Thyroid gland (tissue), 4 donors: ENCODE measurements around the gene TRIM6. TPM values are rescaled to one million over a fixed set of nuclear protein-coding genes. Genes with fewer than 3 reads are reported as not detected.
"Not testable (repeated sequence)": the region's sequence is repeated elsewhere in the genome, so short reads cannot be mapped to it uniquely, and the experiment has no call there.

ENCODE experiments used
- DNase-seq, 2 donors: peaks; one replicate each; pipeline ENCODE4 v3.0.0-alpha.2; 2019
- H3K27ac ChIP-seq, 3 donors: fragments of 200-600 bp; sonication (generic); 1 replicate in 2 of 3; 2 replicates in 1 of 3; pipeline ENCODE4 v1.5.1; 2016 to 2019; ENCODE audit warnings: mild to moderate bottlenecking in 1 of 3, moderate library complexity in 1 of 3
- H3K27me3 ChIP-seq: fragments of 200-600 bp; sonication (generic); one replicate; pipeline ENCODE4 v1.5.1; 2019
- H3K36me3 ChIP-seq, 2 donors: fragments of 200-600 bp; sonication (generic); one replicate each; pipeline ENCODE4 v1.5.1; 2016 to 2019
- H3K4me1 ChIP-seq, 2 donors: fragments of 200-600 bp; sonication (generic); one replicate each; pipeline ENCODE4 v1.5.1; 2017 to 2019
- H3K4me3 ChIP-seq, 3 donors: fragments of 200-600 bp; sonication (generic); replicated peaks in 1 of 3; 1 replicate in 2 of 3; 2 replicates in 1 of 3; pipeline ENCODE4 v1.5.1; 2016; ENCODE audit warnings: mild to moderate bottlenecking in 1 of 3
- H3K9me3 ChIP-seq: fragments of 200-600 bp; sonication (generic); one replicate; pipeline ENCODE4 v1.5.1; 2017
- CTCF ChIP-seq, 6 experiments: fragments of 200-600 bp in 3 of 6; fragments of 450-650 bp in 3 of 6; sonication (generic) in 3 of 6; IDR thresholded peaks; one replicate each; pipeline ENCODE4 v1.5.1; 2016 to 2019; ENCODE audit warnings: antibody characterized with exemption in 6 of 6, mild to moderate bottlenecking in 2 of 6, inconsistent platforms in 1 of 6, moderate library complexity in 1 of 6
- POLR2A ChIP-seq, 2 donors: fragments of 450-650 bp; IDR thresholded peaks; one replicate each; pipeline ENCODE4 v1.6.1; 2017; ENCODE audit warnings: antibody characterized with exemption in 2 of 2, mild to moderate bottlenecking in 2 of 2, moderate library complexity in 1 of 2
- WGBS, 2 donors: methylation state at CpG; one replicate each; pipeline ENCODE4 v1.1.5; 2017; 5-methylcytosine and 5-hydroxymethylcytosine counted together
- intact Hi-C: fragments of 100-400 bp; cut with DNase I; formaldehyde crosslinking; loops from one replicate; pipeline ENCODE4 v1.15.1; 2023
- total RNA-seq, 4 donors: library from RNA; depleted of rRNA; stranded (reverse); fragments of >200 nt; gene quantifications; one replicate each; pipeline ENCODE4 v1.2.3, GENCODE V29; 2016

TRIM6 gene
- total RNA-seq, 4 donors from 2014 or later, result 7.1 to 9.6 (median 9.2) TPM

DNA sequence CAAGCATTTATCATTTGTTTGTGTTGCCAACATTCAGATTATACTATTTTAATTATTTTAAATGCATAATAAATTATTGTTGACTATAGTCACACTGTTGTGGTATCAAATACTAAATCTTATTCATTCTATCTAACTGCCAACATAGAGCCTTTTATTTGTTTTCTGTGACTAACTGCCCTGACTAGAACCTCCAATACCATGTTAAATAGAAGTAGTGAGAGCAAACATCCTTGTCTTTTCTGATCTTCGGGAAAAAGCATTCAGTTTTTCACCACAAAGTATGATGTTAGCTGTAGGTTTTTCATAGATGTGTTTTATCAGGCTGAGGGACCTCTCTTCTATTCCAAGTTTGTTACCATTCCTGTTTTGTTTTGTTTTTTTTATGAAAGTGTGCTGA is 43.5 kb downstream of the TRIM6 start:
- no peak for DNase-seq
- Histone ChIP-seq H3K9me3 (no peaks in the 10 kb centered on the region), H3K36me3 (peaks cover 0 to 9% of the 10 kb centered on the region in 2 donors), H3K27ac (no peak overlapping the region), H3K4me3 (no peak overlapping the region), H3K27me3 (no peaks in the 10 kb centered on the region), H3K4me1 (no peaks in the 10 kb centered on the region)
- TF ChIP-seq CTCF (IDR thresholded peaks at IDR 0.05) (no peak), POLR2A (IDR thresholded peaks at IDR 0.05) (no peak)
- intact Hi-C loops, result no loop called here
- 87 to 98% methylated on average over 1 of the region's 1 CpG for whole genome bisulfite sequencing, 2 donors

DNA sequence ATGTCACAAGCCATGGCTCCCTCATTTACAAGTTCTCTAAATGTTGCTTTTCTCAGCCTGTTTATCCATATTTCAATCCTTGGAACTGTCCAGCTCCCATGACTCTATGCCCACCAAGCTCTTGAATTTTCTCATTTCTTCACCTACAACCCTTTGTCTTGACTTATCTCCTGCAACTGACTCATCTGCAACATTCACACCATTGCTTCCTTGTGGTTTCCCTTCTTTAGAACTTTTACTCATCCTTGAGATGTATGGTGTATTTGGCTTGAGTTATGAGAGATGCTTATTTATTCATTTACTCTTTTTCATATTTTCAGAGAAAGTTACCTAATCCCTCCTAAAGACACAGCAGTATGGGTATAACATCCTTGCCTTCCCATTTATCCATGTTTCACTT is 47.1 kb downstream of the TRIM6 start:
- Histone ChIP-seq H3K9me3 (no peaks in the 10 kb centered on the region), H3K27me3 (no peaks in the 10 kb centered on the region), H3K27ac (no peak overlapping the region), H3K4me3 (no peak overlapping the region), H3K4me1 (no peaks in the 10 kb centered on the region), H3K36me3 (peaks cover 0 to 6% of the 10 kb centered on the region in 2 donors)
- intact Hi-C loops, result no loop called here
- no peak for TF ChIP-seq CTCF (IDR thresholded peaks at IDR 0.05)
- TF ChIP-seq POLR2A (IDR thresholded peaks at IDR 0.05), result no peak
- no peak for DNase-seq

- TF ChIP-seq POLR2A (IDR thresholded peaks at IDR 0.05) (no peak), CTCF (IDR thresholded peaks at IDR 0.05) (no peak)
- intact Hi-C loops, result no loop called here
- H3K9me3 ChIP-seq, result no peaks in the 10 kb centered on the region
- WGBS, 2 donors, result 94 to 98% methylated on average over 3 of the region's 3 CpGs
- H3K36me3 ChIP-seq, result peaks cover 0 to 6% of the 10 kb centered on the region in 2 donors
- H3K4me3 ChIP-seq, result no peak overlapping the region
- no peaks in the 10 kb centered on the region for H3K4me1 ChIP-seq
- DNase-seq, result no peak
- H3K27ac ChIP-seq, result no peak overlapping the region
- H3K27me3 ChIP-seq, result no peaks in the 10 kb centered on the region
Measured at GRCh38 chr11:5646139-5646538, 49.7 kb downstream of the TRIM6 start.

DNA sequence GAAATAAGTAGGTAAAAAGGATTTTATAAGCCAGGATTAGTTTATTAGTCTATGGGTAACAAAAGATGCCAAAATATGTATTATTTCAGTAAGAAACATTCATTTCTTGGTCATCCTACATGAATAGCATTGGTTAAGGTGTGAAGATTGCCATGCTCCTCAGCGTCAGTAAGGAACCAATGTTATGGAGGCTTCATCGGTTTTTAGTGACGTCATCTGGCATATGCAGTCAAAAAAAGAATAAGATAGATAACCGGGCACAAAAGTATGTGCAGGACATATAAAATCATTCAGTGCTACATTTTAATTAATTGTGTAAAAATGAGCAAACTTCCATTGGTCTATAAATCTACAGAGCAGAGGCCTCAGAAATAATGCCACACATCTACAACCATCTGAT is 59.0 kb downstream of the TRIM6 start:
- Histone ChIP-seq H3K9me3 (no peaks in the 10 kb centered on the region), H3K27me3 (no peaks in the 10 kb centered on the region), H3K4me3 (no peak overlapping the region), H3K27ac (no peak overlapping the region), H3K36me3 (no peaks in the 10 kb centered on the region), H3K4me1 (no peaks in the 10 kb centered on the region)
- TF ChIP-seq CTCF (IDR thresholded peaks at IDR 0.05) (no peak), POLR2A (IDR thresholded peaks at IDR 0.05) (no peak)
- DNase-seq, result no peak
- intact Hi-C loops, result no loop called here
- WGBS, 2 donors, result 96 to 97% methylated on average over 4 of the region's 4 CpGs

DNA sequence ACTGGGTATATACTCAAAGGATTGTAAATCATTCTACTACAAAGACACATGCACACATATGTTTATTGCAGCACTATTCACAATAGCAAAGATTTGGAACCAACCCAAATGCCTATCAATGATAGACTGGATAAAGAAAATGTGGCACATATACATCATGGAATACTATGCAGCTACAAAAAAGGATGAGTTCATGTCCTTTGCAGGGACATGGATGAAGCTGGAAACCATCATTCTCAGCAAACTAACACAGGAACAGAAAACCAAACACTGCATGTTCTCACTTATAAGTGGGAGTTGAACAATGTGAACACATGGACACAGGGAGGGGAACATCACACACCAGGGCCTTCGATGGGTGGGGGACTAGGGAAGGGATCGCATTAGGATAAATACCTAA is 60.5 kb downstream of the TRIM6 start:
- intact Hi-C loops, DNase-seq: not testable (repeated sequence)

GRCh38 chr11:5658318-5658717 is 61.9 kb downstream of the TRIM6 start:
- intact Hi-C loops, result no loop called here
- Histone ChIP-seq H3K9me3 (no peaks in the 10 kb centered on the region), H3K36me3 (no peaks in the 10 kb centered on the region), H3K27me3 (no peaks in the 10 kb centered on the region), H3K27ac (no peak overlapping the region), H3K4me1 (no peaks in the 10 kb centered on the region), H3K4me3 (no peak overlapping the region)
- 93% methylated on average over 5 of the region's 5 CpGs for WGBS, 2 donors
- TF ChIP-seq CTCF (IDR thresholded peaks at IDR 0.05), result no peak
- no peak for TF ChIP-seq POLR2A (IDR thresholded peaks at IDR 0.05)
- DNase-seq, result no peak

More for the DNA sequence above, 60.5 kb downstream of the TRIM6 start:
- not testable (repeated sequence) for H3K4me1 ChIP-seq, H3K9me3 ChIP-seq, H3K27me3 ChIP-seq, H3K27ac ChIP-seq, H3K36me3 ChIP-seq, H3K4me3 ChIP-seq
- WGBS, 2 donors, result 99 to 100% methylated on average over 2 of the region's 2 CpGs
